Neural cell (in vitro differentiated cells): Measurements from ENCODE around the gene CLASP1. TPM values are rescaled to one million over a fixed set of nuclear protein-coding genes. Genes with fewer than 3 reads are reported as not detected.

ENCODE experiments used
- H2AFZ ChIP-seq: fragments of 200-600, 300-800 bp; sonication (generic), shearing (Covaris generic); 2 replicates; pipeline ENCODE4 v1.6.0; 2014; ENCODE audit warnings: low read depth, mild to moderate bottlenecking, antibody characterized with exemption, low read length, moderate library complexity
- H3F3A ChIP-seq: fragments of 200-600 bp; shearing (Covaris generic); 2 replicates; pipeline ENCODE4 v1.6.1; 2016; ENCODE audit warnings: mild to moderate bottlenecking, moderate library complexity, mixed read lengths, antibody characterized with exemption, low read length; ENCODE audit not compliant: insufficient read depth, poor library complexity, severe bottlenecking
- H3K27ac ChIP-seq: fragments of 200-600, 300-800 bp; sonication (generic), shearing (Covaris generic); 2 replicates; pipeline ENCODE4 v1.5.1; 2014; ENCODE audit warnings: mild to moderate bottlenecking, low read length, moderate library complexity
- H3K27me3 ChIP-seq: fragments of 300-800, 200-600 bp; sonication (generic), shearing (Covaris generic); 2 replicates; pipeline ENCODE4 v1.6.0; 2014; ENCODE audit warnings: mild to moderate bottlenecking, low read depth, low read length, moderate library complexity; ENCODE audit not compliant: insufficient read depth
- H3K36me3 ChIP-seq: fragments of 300-800, 200-600 bp; sonication (generic), shearing (Covaris generic); 2 replicates; pipeline ENCODE4 v1.5.1; 2014; ENCODE audit warnings: mild to moderate bottlenecking, antibody characterized with exemption, low read length, moderate library complexity; ENCODE audit not compliant: insufficient read depth
- H3K4me2 ChIP-seq: fragments of 300-800, 200-600 bp; sonication (generic), shearing (Covaris generic); 2 replicates; pipeline ENCODE4 v1.6.0; 2014; ENCODE audit warnings: mild to moderate bottlenecking, low read length
- H3K4me3 ChIP-seq: fragments of 300-800, 200-600 bp; sonication (generic), shearing (Covaris generic); 2 replicates; pipeline ENCODE4 v1.5.1; 2014; ENCODE audit warnings: mild to moderate bottlenecking, low read length, moderate library complexity
- H3K79me2 ChIP-seq: fragments of 200-600 bp; shearing (Covaris generic); replicated peaks from 2 replicates; pipeline ENCODE4 v1.6.0; 2014; ENCODE audit warnings: mild to moderate bottlenecking, low read length, moderate library complexity; ENCODE audit not compliant: insufficient read depth
- H3K9ac ChIP-seq: fragments of 300-800, 200-600 bp; sonication (generic), shearing (Covaris generic); 2 replicates; pipeline ENCODE4 v1.6.1; 2016; ENCODE audit warnings: mild to moderate bottlenecking, low read length, mixed read lengths
- H3K9me2 ChIP-seq: fragments of 200-600 bp; shearing (Covaris generic); 2 replicates; pipeline ENCODE4 v1.6.1; 2016; ENCODE audit warnings: mild to moderate bottlenecking, low read length, mixed read lengths; ENCODE audit not compliant: insufficient read depth
- H3K9me3 ChIP-seq: fragments of 200-600, 300-800 bp; sonication (generic), shearing (Covaris generic); 2 replicates; pipeline ENCODE4 v1.6.1; 2016; ENCODE audit warnings: mild to moderate bottlenecking, mixed run types, low read length, moderate library complexity, mixed read lengths
- H4K20me1 ChIP-seq: fragments of 200-600 bp; shearing (Covaris generic); 2 replicates; pipeline ENCODE4 v1.6.1; 2016; ENCODE audit warnings: mild to moderate bottlenecking, mixed run types; ENCODE audit not compliant: insufficient read depth
- EP300 ChIP-seq: fragments of 450-650 bp; conservative IDR thresholded peaks from 2 replicates; pipeline ENCODE4 v1.6.1; 2014; ENCODE audit warnings: antibody characterized with exemption, mild to moderate bottlenecking, moderate library complexity; ENCODE audit not compliant: poor library complexity, severe bottlenecking
- EZH2 ChIP-seq: fragments of 200-600, 300-800 bp; shearing (Covaris generic), sonication (generic); IDR thresholded peaks from 2 replicates; pipeline ENCODE4 v1.6.1; 2014; ENCODE audit warnings: antibody characterized with exemption, low read length, borderline replicate concordance, mild to moderate bottlenecking; ENCODE audit not compliant: insufficient read depth, poor library complexity, severe bottlenecking
- MXI1 ChIP-seq: fragments of 450-650 bp; conservative IDR thresholded peaks from 2 replicates; pipeline ENCODE4 v1.6.1; 2014; ENCODE audit warnings: antibody characterized with exemption, mild to moderate bottlenecking; ENCODE audit not compliant: poor library complexity, severe bottlenecking
- POLR2AphosphoS5 ChIP-seq: IDR thresholded peaks from 2 replicates; pipeline ENCODE4 v1.6.1; 2012
- RAD21 ChIP-seq: fragments of 450-650 bp; conservative IDR thresholded peaks from 2 replicates; pipeline ENCODE4 v1.6.1; 2014; ENCODE audit warnings: antibody characterized with exemption, mild to moderate bottlenecking, moderate library complexity
- SMC3 ChIP-seq: fragments of 450-650 bp; conservative IDR thresholded peaks from 2 replicates; pipeline ENCODE4 v1.6.1; 2014; ENCODE audit warnings: antibody characterized with exemption, mild to moderate bottlenecking, moderate library complexity; ENCODE audit not compliant: poor library complexity
- TAF1 ChIP-seq: IDR thresholded peaks from 2 replicates; pipeline ENCODE4 v1.6.1; 2012; ENCODE audit warnings: low read depth
- polyA plus RNA-seq: library from polyadenylated mRNA; depleted of rRNA; stranded (reverse); fragments of >200 nt; gene quantifications from 2 replicates; pipeline ENCODE4 v1.2.3, GENCODE V29; 2014
- TF ChIP-seq, protein P1 (sequence below): fragments of 450-650 bp; IDR thresholded peaks from 2 replicates; pipeline ENCODE4 v1.5.1; 2014; ENCODE audit warnings: antibody characterized with exemption, mild to moderate bottlenecking, moderate library complexity; ENCODE audit not compliant: poor library complexity, severe bottlenecking
- TF ChIP-seq, protein P2 (sequence below): IDR thresholded peaks from 2 replicates; pipeline ENCODE4 v1.6.1; 2012; ENCODE audit warnings: borderline replicate concordance

Gene CLASP1
- polyA plus RNA-seq, 1 donor from 2014 or later: 41.3 TPM

DNA sequence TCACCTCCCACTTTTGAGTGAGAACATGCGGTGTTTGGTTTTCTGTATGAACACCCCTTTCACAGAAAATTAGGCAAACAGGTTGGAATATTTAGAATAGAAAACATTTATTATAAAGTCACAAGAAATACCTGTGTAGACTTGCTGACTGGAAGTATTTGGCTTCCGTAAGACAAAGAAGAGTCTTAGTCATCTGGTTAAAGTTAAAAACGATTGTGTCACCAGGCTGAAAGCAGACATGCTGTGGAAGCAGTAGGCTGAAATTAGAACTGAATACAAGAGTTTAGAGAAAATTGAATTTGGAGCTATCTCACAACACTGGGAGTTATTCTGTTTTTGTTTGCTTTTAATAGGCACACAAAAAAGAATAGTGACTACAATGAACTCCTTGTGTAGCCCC lies 16.2 kb upstream of the CLASP1 start:
- TF ChIP-seq, protein P1, sequence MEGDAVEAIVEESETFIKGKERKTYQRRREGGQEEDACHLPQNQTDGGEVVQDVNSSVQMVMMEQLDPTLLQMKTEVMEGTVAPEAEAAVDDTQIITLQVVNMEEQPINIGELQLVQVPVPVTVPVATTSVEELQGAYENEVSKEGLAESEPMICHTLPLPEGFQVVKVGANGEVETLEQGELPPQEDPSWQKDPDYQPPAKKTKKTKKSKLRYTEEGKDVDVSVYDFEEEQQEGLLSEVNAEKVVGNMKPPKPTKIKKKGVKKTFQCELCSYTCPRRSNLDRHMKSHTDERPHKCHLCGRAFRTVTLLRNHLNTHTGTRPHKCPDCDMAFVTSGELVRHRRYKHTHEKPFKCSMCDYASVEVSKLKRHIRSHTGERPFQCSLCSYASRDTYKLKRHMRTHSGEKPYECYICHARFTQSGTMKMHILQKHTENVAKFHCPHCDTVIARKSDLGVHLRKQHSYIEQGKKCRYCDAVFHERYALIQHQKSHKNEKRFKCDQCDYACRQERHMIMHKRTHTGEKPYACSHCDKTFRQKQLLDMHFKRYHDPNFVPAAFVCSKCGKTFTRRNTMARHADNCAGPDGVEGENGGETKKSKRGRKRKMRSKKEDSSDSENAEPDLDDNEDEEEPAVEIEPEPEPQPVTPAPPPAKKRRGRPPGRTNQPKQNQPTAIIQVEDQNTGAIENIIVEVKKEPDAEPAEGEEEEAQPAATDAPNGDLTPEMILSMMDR: no peak
- TF ChIP-seq EZH2 (no peak), EP300 (no peak), MXI1 (no peak), SMC3 (no peak), TAF1 (no peak), POLR2AphosphoS5 (no peak), RAD21 (no peak)
- TF ChIP-seq, protein P2, sequence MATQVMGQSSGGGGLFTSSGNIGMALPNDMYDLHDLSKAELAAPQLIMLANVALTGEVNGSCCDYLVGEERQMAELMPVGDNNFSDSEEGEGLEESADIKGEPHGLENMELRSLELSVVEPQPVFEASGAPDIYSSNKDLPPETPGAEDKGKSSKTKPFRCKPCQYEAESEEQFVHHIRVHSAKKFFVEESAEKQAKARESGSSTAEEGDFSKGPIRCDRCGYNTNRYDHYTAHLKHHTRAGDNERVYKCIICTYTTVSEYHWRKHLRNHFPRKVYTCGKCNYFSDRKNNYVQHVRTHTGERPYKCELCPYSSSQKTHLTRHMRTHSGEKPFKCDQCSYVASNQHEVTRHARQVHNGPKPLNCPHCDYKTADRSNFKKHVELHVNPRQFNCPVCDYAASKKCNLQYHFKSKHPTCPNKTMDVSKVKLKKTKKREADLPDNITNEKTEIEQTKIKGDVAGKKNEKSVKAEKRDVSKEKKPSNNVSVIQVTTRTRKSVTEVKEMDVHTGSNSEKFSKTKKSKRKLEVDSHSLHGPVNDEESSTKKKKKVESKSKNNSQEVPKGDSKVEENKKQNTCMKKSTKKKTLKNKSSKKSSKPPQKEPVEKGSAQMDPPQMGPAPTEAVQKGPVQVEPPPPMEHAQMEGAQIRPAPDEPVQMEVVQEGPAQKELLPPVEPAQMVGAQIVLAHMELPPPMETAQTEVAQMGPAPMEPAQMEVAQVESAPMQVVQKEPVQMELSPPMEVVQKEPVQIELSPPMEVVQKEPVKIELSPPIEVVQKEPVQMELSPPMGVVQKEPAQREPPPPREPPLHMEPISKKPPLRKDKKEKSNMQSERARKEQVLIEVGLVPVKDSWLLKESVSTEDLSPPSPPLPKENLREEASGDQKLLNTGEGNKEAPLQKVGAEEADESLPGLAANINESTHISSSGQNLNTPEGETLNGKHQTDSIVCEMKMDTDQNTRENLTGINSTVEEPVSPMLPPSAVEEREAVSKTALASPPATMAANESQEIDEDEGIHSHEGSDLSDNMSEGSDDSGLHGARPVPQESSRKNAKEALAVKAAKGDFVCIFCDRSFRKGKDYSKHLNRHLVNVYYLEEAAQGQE: no peak
- H3K27ac ChIP-seq: no peak overlapping the region
- H3K9ac ChIP-seq: no peak overlapping the region
- H3K4me2 ChIP-seq: no peak overlapping the region
- H3K9me2 ChIP-seq: no peaks in the 10 kb centered on the region
- H3K4me3 ChIP-seq: no peak overlapping the region
- H3K79me2 ChIP-seq: no peaks in the 10 kb centered on the region
- no peak overlapping the region for H2AFZ ChIP-seq
- H3K9me3 ChIP-seq: no peaks in the 10 kb centered on the region
- H3K27me3 ChIP-seq: no peaks in the 10 kb centered on the region
- H3K36me3 ChIP-seq: no peaks in the 10 kb centered on the region
- no peaks in the 10 kb centered on the region for H3F3A ChIP-seq
- H4K20me1 ChIP-seq: no peaks in the 10 kb centered on the region

DNA sequence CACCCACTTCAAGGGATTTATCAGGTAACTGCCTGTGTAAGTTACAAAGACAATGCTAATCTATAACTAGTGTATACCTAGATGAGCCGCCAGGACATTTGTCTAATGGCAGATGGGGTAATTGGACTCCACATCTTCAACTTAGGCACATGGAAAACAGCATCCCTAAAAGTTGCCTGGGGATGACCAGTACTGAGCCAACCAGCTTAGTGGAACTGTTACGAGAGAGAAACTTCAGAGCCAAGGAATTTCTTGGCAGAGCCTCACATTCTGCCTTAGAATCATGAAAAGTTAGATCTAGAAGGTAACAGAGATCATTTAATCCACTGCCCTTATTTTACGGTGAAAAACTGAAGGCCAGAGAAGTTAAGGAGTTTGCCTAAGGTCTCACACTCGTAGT lies 15.5 kb upstream of the CLASP1 start:
- no peaks in the 10 kb centered on the region for H3K9me2 ChIP-seq
- no peaks in the 10 kb centered on the region for H3F3A ChIP-seq
- H3K9ac ChIP-seq: no peak overlapping the region
- no peaks in the 10 kb centered on the region for H3K9me3 ChIP-seq
- no peak overlapping the region for H3K4me2 ChIP-seq
- no peak overlapping the region for H3K27ac ChIP-seq
- no peak overlapping the region for H3K4me3 ChIP-seq
- no peaks in the 10 kb centered on the region for H3K36me3 ChIP-seq
- H3K27me3 ChIP-seq: no peaks in the 10 kb centered on the region
- no peak overlapping the region for H2AFZ ChIP-seq
- H3K79me2 ChIP-seq: no peaks in the 10 kb centered on the region
- no peaks in the 10 kb centered on the region for H4K20me1 ChIP-seq
- TF ChIP-seq SMC3: no peak
- no peak for TF ChIP-seq EZH2
- TF ChIP-seq MXI1: no peak
- TF ChIP-seq, protein P2: no peak
- TF ChIP-seq, protein P1: no peak
- TF ChIP-seq EP300: no peak
- no peak for TF ChIP-seq POLR2AphosphoS5
- TF ChIP-seq TAF1: no peak
- no peak for TF ChIP-seq RAD21
